ENCODE measurements around the gene TMEM208.

The TMEM208 gene

GRCh38 chr16:67227567-67227921, 614 bp downstream of the TMEM208 start:
- in situ Hi-C loops (cut with HindIII; ENCODE audit: low pct_unique_long_range_greater_than_20kb, low sequenced_read_pairs), result no loop called here
- no peak for TF ChIP-seq JUND (IDR thresholded peaks at IDR 0.05; ENCODE audit: low read depth)
- no peak for DNase-seq (ENCODE audit: low read depth in 1 of 2, low spot score in 1 of 2)

GRCh38 chr16:67228034-67228785, 1.3 kb downstream of the TMEM208 start:
- no peak for TF ChIP-seq JUND (IDR thresholded peaks at IDR 0.05; ENCODE audit: low read depth)
- DNase-seq (ENCODE audit: low read depth in 1 of 2, low spot score in 1 of 2), result no peak
- in situ Hi-C loops (cut with HindIII; ENCODE audit: low pct_unique_long_range_greater_than_20kb, low sequenced_read_pairs), result no loop called here

- DNase-seq (ENCODE audit: low read depth in 1 of 2, low spot score in 1 of 2), result no peak
- TF ChIP-seq JUND (IDR thresholded peaks at IDR 0.05; ENCODE audit: low read depth), result no peak
- in situ Hi-C loops (cut with HindIII; ENCODE audit: low pct_unique_long_range_greater_than_20kb, low sequenced_read_pairs), result no loop called here
These were observed 2.0 kb downstream of the TMEM208 start for GRCh38 chr16:67228905-67229304.

- no peak for DNase-seq (ENCODE audit: low read depth in 1 of 2, low spot score in 1 of 2)
- TF ChIP-seq JUND (IDR thresholded peaks at IDR 0.05; ENCODE audit: low read depth), result no peak
- in situ Hi-C loops (cut with HindIII; ENCODE audit: low pct_unique_long_range_greater_than_20kb, low sequenced_read_pairs), result no loop called here
These were observed 3.2 kb downstream of the TMEM208 start for GRCh38 chr16:67229906-67230808.

- no peak for DNase-seq (ENCODE audit: low read depth in 1 of 2, low spot score in 1 of 2)
- no peak for TF ChIP-seq JUND (IDR thresholded peaks at IDR 0.05; ENCODE audit: low read depth)
- in situ Hi-C loops (cut with HindIII; ENCODE audit: low pct_unique_long_range_greater_than_20kb, low sequenced_read_pairs), result no loop called here
These were observed 4.1 kb downstream of the TMEM208 start for GRCh38 chr16:67230809-67231660.

GRCh38 chr16:67233596-67233995, 6.7 kb downstream of the TMEM208 start:
- DNase-seq (ENCODE audit: low read depth in 1 of 2, low spot score in 1 of 2), result no peak
- TF ChIP-seq JUND (IDR thresholded peaks at IDR 0.05; ENCODE audit: low read depth), result no peak
- in situ Hi-C loops (cut with HindIII; ENCODE audit: low pct_unique_long_range_greater_than_20kb, low sequenced_read_pairs), result no loop called here

- in situ Hi-C loops (cut with HindIII; ENCODE audit: low pct_unique_long_range_greater_than_20kb, low sequenced_read_pairs), result no loop called here
- TF ChIP-seq JUND (IDR thresholded peaks at IDR 0.05; ENCODE audit: low read depth), result no peak
These were observed 7.3 kb downstream of the TMEM208 start for GRCh38 chr16:67234180-67234597.

GRCh38 chr16:67235816-67236562, 9.1 kb downstream of the TMEM208 start:
- in situ Hi-C loops (cut with HindIII; ENCODE audit: low pct_unique_long_range_greater_than_20kb, low sequenced_read_pairs), result no loop called here
- no peak for TF ChIP-seq JUND (IDR thresholded peaks at IDR 0.05; ENCODE audit: low read depth)
- DNase-seq (ENCODE audit: low read depth in 1 of 2, low spot score in 1 of 2), result no peak

More at GRCh38 chr16:67234180-67234597, 7.3 kb downstream of the TMEM208 start:
- DNase-seq (ENCODE audit: low read depth in 1 of 2, low spot score in 1 of 2), result no peak

DNA sequence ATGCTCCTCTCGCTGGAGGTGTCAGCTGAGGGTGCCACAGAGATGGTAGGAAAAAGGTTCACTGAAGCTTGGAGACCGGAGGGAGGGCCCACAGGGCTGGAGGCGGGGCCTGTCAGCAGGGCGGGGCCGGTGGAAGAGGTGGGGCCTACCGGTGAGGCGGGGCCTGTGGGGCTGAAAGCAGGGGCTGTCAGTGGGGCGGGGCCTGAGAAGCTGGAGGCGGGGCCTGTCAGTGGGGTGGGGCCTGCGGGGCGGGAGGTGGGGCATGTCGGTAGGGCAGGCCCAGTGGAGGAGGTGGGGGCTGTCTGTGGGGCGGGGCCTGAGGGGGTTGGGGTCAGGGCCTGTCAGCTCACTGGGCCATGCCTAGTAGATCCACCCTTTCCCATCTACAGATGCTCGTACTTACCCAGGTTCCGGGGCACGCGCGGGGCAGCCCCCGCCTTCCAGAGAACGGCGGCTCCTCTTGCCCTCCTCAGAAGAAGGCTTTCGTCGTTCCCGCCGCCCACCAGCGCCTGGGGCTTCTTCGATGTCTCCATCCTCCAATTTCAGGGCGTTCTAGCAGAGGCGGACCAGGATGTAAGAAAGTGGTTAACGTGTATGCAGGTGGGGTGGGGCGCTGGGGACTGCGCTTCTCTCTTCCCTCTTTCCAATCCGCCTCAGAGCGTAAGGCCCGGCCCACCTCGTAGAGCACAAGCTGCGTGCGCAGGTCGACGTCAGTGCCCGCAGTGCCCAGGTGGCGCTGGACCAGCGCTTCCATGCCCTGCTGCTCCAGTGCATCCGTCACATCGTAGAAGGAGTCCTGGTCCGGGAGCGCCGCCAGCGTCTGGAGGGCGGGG, 9.8 kb downstream of the TMEM208 start:
- in situ Hi-C loops (cut with HindIII; ENCODE audit: low pct_unique_long_range_greater_than_20kb, low sequenced_read_pairs), result no loop called here
- DNase-seq (ENCODE audit: low read depth in 1 of 2, low spot score in 1 of 2), result peak; percentile 72 to 92
- no peak for TF ChIP-seq JUND (IDR thresholded peaks at IDR 0.05; ENCODE audit: low read depth)

DNA sequence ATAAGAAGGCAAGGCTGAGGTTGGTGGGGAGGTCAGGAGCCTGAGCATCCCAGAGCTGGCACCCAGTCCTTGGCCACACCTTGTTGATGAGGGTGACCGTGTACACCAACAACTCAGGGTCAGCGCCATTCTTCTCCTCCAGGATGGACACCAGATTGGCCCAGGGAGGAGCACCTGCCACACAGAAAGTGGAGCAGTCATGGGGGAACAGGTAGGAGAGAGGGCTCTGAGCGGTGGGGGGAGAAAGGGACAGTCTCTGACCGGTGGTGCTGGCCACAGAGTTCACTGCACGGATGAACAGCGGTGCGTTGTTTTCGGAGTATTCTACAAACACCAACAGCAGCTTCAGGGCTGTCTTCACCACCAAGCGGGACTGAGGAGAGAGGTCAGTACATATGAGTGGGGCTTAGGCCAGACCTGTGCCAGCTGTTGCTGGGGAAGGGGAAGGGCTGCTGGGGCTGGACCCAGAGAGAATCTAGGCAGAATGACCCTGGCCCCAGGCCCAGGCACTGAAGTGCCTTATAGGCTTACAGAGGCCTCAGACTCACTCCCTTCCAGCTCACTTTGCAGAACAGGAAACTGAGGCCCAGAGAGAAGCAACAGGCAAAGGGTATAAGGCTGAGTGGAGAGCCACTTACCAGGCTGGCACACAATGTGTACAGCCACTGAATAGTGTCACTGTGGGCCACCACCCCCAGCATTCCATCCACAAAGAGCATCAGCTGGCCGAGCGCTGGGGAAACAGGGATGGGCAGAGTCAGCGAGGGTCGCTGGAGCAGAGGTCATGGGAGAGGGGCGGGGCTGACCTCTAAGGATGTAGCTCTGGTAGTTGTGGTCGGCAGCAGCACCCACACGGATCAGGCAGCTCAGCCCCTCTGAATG, 10.7 kb downstream of the TMEM208 start:
- TF ChIP-seq JUND (IDR thresholded peaks at IDR 0.05; ENCODE audit: low read depth), result no peak
- no peak for DNase-seq (ENCODE audit: low read depth in 1 of 2, low spot score in 1 of 2)
- in situ Hi-C loops (cut with HindIII; ENCODE audit: low pct_unique_long_range_greater_than_20kb, low sequenced_read_pairs), result no loop called here
